ENCODE results near the gene PPP1R10.

DNA sequence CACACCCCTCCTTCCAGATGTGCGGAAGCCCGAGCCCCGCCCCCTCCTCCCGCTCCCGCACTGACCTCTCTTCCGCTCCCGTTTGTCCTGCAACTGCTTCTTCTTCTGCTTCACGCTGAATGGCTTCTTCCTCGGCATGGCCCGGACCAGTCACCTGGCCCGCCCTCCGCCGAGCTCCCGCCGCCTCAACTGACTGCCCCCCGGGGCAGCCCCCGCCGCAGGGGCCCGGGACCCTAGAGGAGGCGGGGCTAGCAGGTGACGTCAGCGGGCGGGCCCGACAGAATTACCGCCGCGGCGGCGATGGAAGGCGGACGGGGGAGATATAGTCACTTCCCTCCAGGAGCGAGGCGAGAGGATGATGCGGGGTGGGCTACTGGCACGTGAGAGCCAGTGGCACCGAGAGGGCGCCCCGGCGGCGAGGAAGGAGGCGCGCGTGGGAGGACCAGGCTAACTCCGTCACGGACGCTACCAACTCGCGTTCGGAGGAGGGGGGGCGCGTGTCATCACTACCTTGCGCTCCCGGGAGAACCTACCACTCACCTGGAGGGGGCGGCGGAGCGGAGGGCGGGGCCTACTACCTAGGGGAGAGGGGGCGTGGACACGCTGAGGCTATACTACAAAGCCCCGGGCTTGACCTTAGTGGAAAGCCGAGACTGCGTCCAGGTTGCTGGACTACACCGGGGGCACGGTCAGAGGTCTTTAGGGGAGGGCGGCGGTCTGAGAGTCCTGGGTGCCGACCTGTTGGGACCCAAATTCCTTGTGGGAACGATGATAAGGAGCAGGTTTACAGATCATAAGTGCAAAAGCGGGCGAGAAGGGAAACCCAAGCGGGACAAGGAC, 60.8 kb downstream of the PPP1R10 start, which contains the start of gene GNL1:
- TF ChIP-seq GATA2 (IDR thresholded peaks at IDR 0.05; ENCODE audit: low read depth, low read length): no peak
- TF ChIP-seq GATA3 (IDR thresholded peaks at IDR 0.05; ENCODE audit: low read depth, low read length): no peak

All from SH-SY5Y (cell line).